Prostate gland (tissue), 2 donors: ENCODE results near the gene FAM163B. TPM values are rescaled to one million over a fixed set of nuclear protein-coding genes. Genes with fewer than 3 reads are reported as not detected.

Source experiments
- DNase-seq: peaks from one replicate; pipeline ENCODE4 v3.0.0-alpha.2; 2019; ENCODE audit warnings: low spot score
- H3K27ac ChIP-seq, 2 donors: fragments of 200-600 bp; sonication (generic); 2 replicates each; pipeline ENCODE4 v1.5.1; 2017 to 2019
- H3K27me3 ChIP-seq: fragments of 200-600 bp; sonication (generic); replicated peaks from 2 replicates; pipeline ENCODE4 v1.5.1; 2019; ENCODE audit not compliant: insufficient read depth
- H3K36me3 ChIP-seq, 2 donors: fragments of 200-600 bp; sonication (generic); 1 replicate in 1 of 2; 2 replicates in 1 of 2; pipeline versions ENCODE4 v1.5.1 to v1.8.1; 2017 to 2019
- H3K4me1 ChIP-seq: fragments of 200-600 bp; sonication (generic); replicated peaks from 2 replicates; pipeline ENCODE4 v1.5.1; 2019
- H3K4me3 ChIP-seq, 2 donors: fragments of 200-600 bp; sonication (generic); 2 replicates each; pipeline ENCODE4 v1.5.1; 2017 to 2019
- H3K9me3 ChIP-seq: fragments of 200-600 bp; sonication (generic); 2 replicates; pipeline ENCODE4 v1.5.1; 2017
- POLR2A ChIP-seq: fragments of 450-650 bp; IDR thresholded peaks from one replicate; pipeline ENCODE4 v1.6.1; 2016; ENCODE audit warnings: antibody characterized with exemption, mild to moderate bottlenecking
- POLR2AphosphoS5 ChIP-seq: sonication (generic); formaldehyde crosslinking; IDR thresholded peaks from one replicate; pipeline ENCODE4 v1.6.1; 2017; ENCODE audit warnings: antibody characterized with exemption
- WGBS: methylation state at CpG from one replicate; pipeline ENCODE4 v1.1.5; 2018; 5-methylcytosine and 5-hydroxymethylcytosine counted together
- intact Hi-C: fragments of 100-400 bp; cut with DNase I; formaldehyde crosslinking; loops from one replicate; pipeline ENCODE4 v1.14.2; 2022
- total RNA-seq, 2 donors: library from RNA; depleted of rRNA; stranded (reverse); fragments of >200 nt; gene quantifications; one replicate each; pipeline ENCODE4 v1.1.0, GENCODE V29; 2016
- TF ChIP-seq, protein P1 (sequence below), 4 experiments: fragments of 200-600 bp in 2 of 4; fragments of 450-650 bp in 2 of 4; sonication (generic) in 2 of 4; IDR thresholded peaks; 1 replicate in 3 of 4; 2 replicates in 1 of 4; pipeline ENCODE4 v1.5.1; 2016 to 2019; ENCODE audit warnings: antibody characterized with exemption in 4 of 4, mild to moderate bottlenecking in 2 of 4, moderate library complexity in 2 of 4

The FAM163B gene
- total RNA-seq, 2 donors from 2014 or later, result 0.85 TPM; not detected in 1

DNA sequence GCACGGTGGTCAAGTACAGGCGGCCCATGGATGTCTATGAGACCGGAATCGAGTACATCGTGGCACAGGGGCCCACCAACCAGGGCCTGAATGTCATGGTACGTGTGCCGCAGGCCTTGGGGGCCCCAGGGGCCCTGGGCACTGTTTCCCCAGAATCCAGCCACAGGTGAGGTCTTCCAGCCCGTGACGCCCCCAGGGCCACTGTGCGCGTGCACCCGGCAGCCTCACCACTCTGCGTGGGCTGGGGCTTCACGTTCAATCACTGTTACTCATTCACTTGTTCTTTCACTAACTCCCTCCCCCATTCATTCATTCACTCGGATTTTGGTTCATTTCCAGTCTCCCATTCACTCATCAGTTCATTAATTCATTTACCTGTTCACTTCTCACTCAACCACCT is 62.1 kb downstream of the FAM163B start:
- no peaks in the 10 kb centered on the region for H3K36me3 ChIP-seq
- TF ChIP-seq POLR2A (no peak), POLR2AphosphoS5 (no peak)
- TF ChIP-seq, protein P1, sequence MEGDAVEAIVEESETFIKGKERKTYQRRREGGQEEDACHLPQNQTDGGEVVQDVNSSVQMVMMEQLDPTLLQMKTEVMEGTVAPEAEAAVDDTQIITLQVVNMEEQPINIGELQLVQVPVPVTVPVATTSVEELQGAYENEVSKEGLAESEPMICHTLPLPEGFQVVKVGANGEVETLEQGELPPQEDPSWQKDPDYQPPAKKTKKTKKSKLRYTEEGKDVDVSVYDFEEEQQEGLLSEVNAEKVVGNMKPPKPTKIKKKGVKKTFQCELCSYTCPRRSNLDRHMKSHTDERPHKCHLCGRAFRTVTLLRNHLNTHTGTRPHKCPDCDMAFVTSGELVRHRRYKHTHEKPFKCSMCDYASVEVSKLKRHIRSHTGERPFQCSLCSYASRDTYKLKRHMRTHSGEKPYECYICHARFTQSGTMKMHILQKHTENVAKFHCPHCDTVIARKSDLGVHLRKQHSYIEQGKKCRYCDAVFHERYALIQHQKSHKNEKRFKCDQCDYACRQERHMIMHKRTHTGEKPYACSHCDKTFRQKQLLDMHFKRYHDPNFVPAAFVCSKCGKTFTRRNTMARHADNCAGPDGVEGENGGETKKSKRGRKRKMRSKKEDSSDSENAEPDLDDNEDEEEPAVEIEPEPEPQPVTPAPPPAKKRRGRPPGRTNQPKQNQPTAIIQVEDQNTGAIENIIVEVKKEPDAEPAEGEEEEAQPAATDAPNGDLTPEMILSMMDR (IDR thresholded peaks at IDR 0.05), result no peak
- H3K4me3 ChIP-seq, result no peak overlapping the region
- no peaks in the 10 kb centered on the region for H3K9me3 ChIP-seq
- no peak for DNase-seq
- no peak overlapping the region for H3K27ac ChIP-seq
- intact Hi-C loops, result no loop called here
- no peaks in the 10 kb centered on the region for H3K27me3 ChIP-seq
- WGBS, result 91% methylated on average over 15 of the region's 15 CpGs
- no peaks in the 10 kb centered on the region for H3K4me1 ChIP-seq

DNA sequence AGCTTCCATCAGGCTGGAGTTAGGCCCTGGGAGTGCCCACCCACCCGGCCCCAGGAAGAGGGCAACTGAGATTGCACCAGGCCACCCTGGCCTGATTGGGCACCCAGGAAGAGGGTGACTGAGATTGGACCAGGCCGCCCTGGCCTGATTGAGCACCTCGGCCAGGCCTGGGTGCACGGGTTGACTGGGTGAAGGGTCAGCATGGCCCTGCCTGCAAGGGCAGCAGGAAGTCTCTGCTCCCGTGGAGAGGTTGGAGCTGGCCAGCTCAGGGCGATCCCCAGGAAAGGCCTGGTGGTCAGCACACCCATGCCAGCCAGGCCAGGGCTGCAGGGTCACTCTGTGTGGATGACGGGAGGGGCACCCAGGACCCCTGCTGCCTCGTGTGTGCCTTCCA is 62.9 kb downstream of the FAM163B start:
- Histone ChIP-seq H3K9me3 (no peaks in the 10 kb centered on the region), H3K27me3 (no peaks in the 10 kb centered on the region), H3K36me3 (no peaks in the 10 kb centered on the region), H3K4me3 (no peak overlapping the region), H3K27ac (no peak overlapping the region), H3K4me1 (no peaks in the 10 kb centered on the region)
- DNase-seq, result no peak
- WGBS, result 83% methylated on average over 7 of the region's 8 CpGs
- intact Hi-C loops, result no loop called here
- no peak for TF ChIP-seq POLR2AphosphoS5
- no peak for TF ChIP-seq POLR2A
- TF ChIP-seq, protein P1 (IDR thresholded peaks at IDR 0.05), result no peak

DNA sequence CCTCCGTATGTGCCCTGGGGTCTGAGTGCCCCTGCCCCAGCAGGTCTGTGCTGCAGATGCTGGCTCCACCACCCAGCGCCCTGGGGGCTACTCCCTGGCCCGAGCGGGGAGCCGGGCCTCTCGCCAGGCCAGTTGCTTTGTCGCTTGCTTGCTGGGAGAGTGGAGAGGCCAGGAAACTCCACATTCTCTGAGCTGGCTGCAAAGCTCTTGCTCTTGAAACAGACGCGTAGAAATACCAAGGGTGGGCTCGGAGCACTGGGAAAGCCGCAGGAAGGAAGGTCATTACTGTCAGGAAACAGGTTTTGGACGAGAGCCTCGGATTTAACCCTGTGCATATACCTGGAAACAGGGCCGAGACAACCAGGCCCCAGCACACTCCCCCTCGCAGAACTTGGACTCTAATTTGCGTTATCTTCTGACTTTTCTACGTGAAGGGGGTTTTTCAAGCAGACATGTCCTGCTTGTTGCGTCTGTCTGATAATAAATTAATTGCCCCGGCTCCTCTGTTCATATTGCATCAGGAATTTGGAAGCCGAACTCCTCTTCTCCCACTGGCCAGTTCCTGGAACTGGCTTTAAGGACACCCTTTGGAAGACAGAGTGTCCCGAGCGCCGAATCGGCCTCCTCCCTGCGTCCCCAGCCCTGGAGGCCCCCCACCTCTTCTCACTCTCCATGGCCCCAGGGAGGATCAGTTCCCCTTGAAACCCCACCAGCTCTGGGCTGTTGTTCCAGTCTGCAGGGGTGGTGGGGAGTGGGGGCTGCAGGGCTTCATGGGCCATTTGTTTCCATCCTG is 63.5 kb downstream of the FAM163B start:
- TF ChIP-seq POLR2AphosphoS5 (no peak), POLR2A (no peak)
- TF ChIP-seq, protein P1 (IDR thresholded peaks at IDR 0.05), result no peak
- 46% methylated on average over 25 of the region's 25 CpGs for WGBS
- Histone ChIP-seq H3K9me3 (no peaks in the 10 kb centered on the region), H3K27me3 (no peaks in the 10 kb centered on the region), H3K36me3 (no peaks in the 10 kb centered on the region), H3K4me3 (no peak overlapping the region), H3K4me1 (no peaks in the 10 kb centered on the region), H3K27ac (no peak overlapping the region)
- intact Hi-C loops, result no loop called here
- no peak for DNase-seq

DNA sequence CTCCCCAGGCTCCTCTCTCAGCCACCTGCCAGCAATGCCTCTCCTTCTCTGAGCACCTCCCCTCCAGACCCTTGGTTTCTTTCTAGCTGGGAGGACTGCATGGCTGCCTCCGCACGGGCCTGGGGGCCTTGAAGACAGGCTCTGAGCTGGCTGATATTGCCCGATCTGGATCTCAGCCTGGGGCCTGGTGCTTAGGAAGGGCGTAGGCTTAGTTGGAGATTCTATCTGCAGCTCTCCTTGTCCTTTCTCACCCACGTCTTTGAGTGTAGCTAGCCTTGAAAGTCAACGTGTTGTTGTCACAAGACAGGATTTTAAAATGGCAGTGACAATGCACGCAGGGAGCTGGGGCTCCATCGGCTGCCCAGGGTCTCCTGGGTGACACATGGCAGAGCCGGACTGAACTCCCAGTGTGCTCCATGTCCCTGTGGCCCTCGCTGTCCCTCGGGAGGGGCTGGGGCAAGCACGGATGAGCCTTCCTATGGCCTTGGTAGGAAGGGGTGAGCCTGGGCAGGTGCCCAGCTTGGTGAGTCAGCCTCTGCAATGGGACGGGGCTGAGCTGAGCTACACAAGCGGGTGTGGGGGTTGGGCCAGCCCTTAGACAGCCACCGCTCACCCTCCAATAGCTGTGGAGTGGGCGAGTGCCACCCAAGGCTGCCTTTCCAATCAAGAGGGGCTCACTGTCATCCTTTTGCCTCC is 65.3 kb downstream of the FAM163B start:
- H3K36me3 ChIP-seq, result no peaks in the 10 kb centered on the region
- no peak overlapping the region for H3K4me3 ChIP-seq
- intact Hi-C loops, result no loop called here
- DNase-seq, result no peak
- no peaks in the 10 kb centered on the region for H3K27me3 ChIP-seq
- H3K9me3 ChIP-seq, result no peaks in the 10 kb centered on the region
- TF ChIP-seq, protein P1 (IDR thresholded peaks at IDR 0.05), result no peak
- no peak for TF ChIP-seq POLR2A
- TF ChIP-seq POLR2AphosphoS5, result no peak
- 73% methylated on average over 16 of the region's 16 CpGs for WGBS
- H3K4me1 ChIP-seq, result no peaks in the 10 kb centered on the region
- no peak overlapping the region for H3K27ac ChIP-seq

DNA sequence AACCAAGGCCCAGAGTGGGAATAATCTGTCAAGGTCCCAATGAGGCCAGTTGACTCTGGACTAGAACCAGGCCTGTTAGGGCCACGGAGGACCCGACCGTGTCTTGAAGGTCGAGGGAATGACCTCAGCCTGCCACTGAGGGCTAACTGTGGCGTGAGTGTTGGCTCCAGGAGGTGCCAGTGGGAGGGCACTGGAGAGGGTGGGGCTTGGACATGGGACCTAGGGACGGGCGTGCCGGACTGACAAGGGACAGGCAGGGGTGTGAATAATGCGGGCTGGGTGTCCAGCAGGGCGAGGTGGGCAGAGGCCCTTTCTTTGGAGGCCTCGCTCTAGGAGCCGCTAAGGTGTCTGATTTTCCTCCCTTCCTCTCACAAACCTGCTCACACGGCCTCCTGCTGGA is 67.2 kb downstream of the FAM163B start:
- no peak for DNase-seq
- no peaks in the 10 kb centered on the region for H3K4me1 ChIP-seq
- TF ChIP-seq POLR2A, result no peak
- TF ChIP-seq, protein P1 (IDR thresholded peaks at IDR 0.05), result no peak
- no peak for TF ChIP-seq POLR2AphosphoS5
- H3K27me3 ChIP-seq, result no peaks in the 10 kb centered on the region
- intact Hi-C loops, result no loop called here
- H3K4me3 ChIP-seq, result no peak overlapping the region
- H3K27ac ChIP-seq, result no peak overlapping the region
- H3K9me3 ChIP-seq, result no peaks in the 10 kb centered on the region
- no peaks in the 10 kb centered on the region for H3K36me3 ChIP-seq
- WGBS, result 92% methylated on average over 13 of the region's 13 CpGs
